NCI-H748 (cell line): ENCODE measurements around the gene BRAF.
A peak's percentile ranks its signal among the peaks of the same experiment; 100 is the strongest.
"Not testable (repeated sequence)": the region's sequence is repeated elsewhere in the genome, so short reads cannot be mapped to it uniquely, and the experiment has no call there.

Experiments
- DNase-seq: peaks from one replicate; lab custom pipeline; 2025; ENCODE audit not compliant: unreplicated experiment; lab: John Stamatoyannopoulos, UW

BRAF gene

DNA sequence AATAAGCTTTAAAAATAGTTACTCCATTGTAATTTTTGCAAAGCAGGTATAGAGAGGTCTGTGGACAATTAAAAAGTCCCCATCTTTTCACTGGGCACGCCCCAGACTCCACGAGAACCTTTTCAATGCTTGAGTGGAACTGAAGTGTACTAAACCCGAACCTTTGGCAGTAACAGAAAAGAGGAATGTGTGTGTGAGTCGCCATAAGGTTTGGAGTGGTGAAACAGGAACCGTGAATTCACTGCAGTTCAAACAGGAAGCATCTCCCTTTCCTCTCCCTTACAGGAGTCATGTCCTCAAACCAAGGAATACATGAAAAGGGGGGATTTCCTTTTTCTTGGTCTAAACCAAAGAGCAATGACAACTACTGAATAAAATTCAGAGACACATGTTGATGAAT is 205.0 kb downstream of the BRAF start:
- DNase-seq, result no peak

GRCh38 chr7:140714331-140715040 is 210.2 kb downstream of the BRAF start:
- no peak for DNase-seq

GRCh38 chr7:140712392-140712791 is 212.3 kb downstream of the BRAF start:
- not testable (repeated sequence) for DNase-seq

DNA sequence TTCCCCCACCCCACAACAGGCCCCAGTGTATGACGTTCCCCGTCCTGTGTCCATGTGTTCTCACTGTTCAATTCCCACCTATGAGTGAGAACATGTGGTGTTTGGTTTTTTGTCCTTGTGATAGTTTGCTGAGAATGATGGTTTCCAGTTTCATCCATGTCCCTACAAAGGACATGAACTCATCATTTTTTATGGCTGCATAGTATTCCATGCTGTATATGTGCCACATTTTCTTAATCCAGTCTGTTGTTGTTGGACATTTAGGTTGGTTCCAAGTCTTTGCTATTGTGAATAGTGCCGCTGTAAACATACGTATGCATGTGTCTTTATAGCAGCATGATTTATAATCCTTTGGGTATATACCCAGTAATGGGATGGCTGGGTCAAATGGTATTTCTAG is 216.0 kb downstream of the BRAF start:
- not testable (repeated sequence) for DNase-seq

GRCh38 chr7:140707132-140707531 is 217.6 kb downstream of the BRAF start:
- DNase-seq, result no peak

DNA sequence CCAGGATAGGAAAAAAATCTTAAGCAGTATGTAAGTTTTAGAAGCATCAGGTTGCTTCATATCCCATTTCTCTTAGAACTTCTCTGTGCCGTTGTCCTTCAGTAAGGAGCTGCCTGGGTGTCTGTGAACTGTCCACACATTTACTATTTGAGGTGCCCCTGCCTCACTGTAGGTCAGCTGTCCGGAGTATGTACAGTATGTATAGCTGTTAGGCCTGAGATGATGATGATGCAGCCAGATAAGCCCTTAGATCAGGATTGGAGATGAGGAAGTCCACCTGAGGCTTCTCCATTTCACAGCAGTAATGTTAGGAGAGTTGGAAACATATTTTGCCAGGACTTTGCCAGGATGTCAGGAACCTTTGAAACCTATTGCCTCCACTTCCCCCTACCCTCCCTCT is 220.5 kb downstream of the BRAF start:
- no peak for DNase-seq

DNA sequence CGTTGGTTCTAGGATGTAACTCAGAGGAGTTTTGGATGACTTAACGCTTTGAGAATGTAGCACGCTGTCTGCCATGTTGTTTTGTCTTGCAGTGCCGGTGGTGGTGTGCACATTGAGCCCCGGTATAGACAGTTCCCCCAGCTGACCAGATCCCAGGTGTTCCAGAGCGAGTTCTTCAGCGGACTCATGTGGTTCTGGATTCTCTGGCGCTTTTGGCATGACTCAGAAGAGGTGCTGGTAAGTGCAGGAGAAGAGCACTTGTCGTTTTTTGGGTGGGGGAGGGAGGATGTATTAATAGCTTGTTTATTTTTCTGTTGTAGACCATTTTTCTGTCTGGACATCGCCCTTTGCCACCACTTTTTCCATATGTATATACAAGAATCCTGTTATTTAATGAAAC is 222.0 kb downstream of the BRAF start:
- no peak for DNase-seq

GRCh38 chr7:140698477-140698876 is 226.3 kb downstream of the BRAF start:
- no peak for DNase-seq

- no peak for DNase-seq
Observed at GRCh38 chr7:140697447-140698143, 227.1 kb downstream of the BRAF start.

- DNase-seq, result peak; percentile 93
Observed at GRCh38 chr7:140696680-140697446, 227.9 kb downstream of the BRAF start, which contains the start of gene NDUFB2. TSS of gene NDUFB2 (plus strand) at chr7:140696708. CDS start at chr7:140696745, 37 bp downstream.

DNA sequence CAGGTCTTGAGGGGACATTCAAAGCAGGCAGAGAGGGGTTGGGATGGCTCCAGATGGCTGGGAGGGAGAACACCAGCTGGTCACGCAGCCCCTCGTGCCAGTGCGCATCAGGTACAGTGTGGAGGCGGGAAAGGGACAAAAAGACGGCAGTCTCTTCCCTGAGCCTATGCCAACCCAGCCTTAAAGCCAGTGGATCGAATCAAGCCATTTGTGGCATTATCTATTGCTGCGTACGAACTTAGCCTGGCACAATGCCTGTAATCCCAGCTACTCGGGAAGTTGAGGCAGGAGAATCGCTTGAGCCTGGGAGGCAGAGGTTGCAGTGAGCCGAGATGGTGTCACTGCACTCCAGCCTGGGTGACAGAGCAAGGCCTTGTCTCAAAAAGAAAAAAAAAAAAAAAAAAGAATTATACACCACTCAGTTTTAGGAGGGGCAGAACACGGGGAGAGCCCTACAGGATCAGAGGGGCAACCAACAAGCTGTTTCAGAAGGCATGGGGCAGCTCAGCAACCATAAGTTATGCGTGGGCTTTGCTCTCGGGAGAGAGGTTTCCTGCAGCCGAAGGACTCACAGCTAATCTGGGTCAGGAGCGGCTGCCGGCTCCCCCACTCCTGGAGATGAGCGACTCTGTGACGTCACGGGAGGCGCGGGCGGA is 228.6 kb downstream of the BRAF start:
- peak; percentile 96 for DNase-seq

- no peak for DNase-seq
Observed at GRCh38 chr7:140695381-140695780, 229.3 kb downstream of the BRAF start.

GRCh38 chr7:140694592-140694991 is 230.1 kb downstream of the BRAF start:
- no peak for DNase-seq

DNA sequence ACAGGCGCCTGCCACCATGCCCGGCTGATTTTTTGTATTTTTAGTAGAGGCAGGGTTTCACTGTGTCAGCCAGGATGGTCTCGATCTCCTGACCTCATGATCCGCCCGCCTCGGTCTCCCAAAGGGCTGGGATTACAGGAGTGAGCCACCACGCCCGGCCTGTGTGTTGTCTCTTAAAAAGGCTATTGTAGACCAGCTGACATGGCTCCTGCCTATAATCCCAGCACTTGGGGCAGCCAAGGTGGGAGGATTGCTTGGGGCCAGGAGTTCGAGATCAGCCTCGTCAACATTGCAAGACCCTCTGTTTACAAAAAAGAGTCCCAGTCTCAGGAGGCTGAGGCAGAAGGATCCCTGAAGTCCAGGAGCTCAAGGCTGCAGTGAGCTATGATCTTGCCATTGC is 230.9 kb downstream of the BRAF start:
- DNase-seq, result not testable (repeated sequence)

DNA sequence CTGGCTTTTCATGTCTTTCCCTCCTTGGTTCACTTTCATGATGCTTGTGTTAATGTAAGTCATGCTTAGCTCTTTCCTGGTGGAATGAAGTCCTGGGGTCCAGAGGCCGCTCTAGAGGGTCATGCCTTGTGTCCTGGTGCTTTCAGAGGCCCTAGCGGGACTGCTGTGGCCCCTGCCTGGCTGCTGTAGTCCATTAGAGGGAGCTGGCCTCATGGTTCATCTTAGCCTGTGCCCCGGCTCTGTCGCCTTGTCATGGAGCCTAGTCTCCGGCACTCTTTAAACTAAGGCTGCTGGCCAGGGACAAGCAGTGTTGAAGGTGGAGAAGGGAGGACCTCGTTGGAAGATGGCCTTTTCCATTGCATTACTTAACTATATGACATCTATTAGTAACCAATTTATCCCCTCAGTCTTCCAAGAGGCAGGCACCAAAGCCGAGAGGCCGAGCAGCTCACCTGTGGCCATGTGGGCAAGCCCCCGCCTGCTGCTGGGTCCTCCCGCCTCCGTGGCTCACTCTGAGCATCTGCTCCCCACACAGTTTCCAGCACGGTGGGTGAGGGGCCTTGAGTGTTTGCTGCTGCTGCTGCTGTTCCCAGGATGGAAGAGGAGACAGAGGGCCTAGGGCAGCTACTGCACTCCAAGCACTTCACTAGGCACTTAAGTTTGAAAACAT is 233.2 kb downstream of the BRAF start:
- DNase-seq, result no peak

- no peak for DNase-seq
Observed at GRCh38 chr7:140689199-140690152, 235.3 kb downstream of the BRAF start.

GRCh38 chr7:140688341-140688740 is 236.4 kb downstream of the BRAF start:
- DNase-seq, result no peak

- DNase-seq, result no peak
Observed at GRCh38 chr7:140686921-140687320, 237.8 kb downstream of the BRAF start.

DNA sequence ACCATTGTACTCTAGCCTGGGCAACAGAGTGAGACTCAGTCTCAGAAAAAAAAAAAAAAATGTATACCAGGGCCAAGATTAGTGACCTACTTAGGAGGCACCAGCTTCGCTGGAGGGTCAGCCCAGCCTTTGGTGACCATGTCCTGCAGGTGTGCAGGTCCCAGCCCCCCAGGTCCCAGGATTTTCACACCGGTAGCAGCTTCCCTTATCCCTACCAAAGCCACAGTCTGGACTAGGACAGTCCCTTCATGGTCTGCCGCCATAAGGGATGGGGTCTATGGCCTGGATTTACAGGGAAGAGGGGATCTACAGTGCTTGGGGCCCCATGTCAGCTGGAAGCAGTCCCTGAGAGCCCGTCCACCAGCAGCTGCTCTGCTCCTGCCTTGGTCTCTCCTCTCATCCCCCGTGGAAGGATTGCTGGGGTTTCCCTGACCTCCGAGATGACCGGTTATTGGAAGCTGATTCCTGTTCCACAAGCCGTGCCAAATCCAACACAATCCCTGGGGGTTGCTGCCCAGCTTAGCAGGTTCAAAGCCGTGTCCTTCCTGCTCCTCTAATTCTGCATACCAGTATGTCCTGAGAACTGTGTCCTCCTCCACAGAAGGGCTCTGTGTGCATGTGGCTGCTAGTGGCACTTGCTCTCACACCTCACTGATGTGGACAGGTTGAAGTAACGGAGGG is 239.2 kb downstream of the BRAF start:
- no peak for DNase-seq
